ENCODE results near the gene NXPE1. TPM values are rescaled to one million over a fixed set of nuclear protein-coding genes. Genes with fewer than 3 reads are reported as not detected.

Gene NXPE1
- total and polyA plus RNA-seq, 2 experiments from 2014 or later = not detected

DNA sequence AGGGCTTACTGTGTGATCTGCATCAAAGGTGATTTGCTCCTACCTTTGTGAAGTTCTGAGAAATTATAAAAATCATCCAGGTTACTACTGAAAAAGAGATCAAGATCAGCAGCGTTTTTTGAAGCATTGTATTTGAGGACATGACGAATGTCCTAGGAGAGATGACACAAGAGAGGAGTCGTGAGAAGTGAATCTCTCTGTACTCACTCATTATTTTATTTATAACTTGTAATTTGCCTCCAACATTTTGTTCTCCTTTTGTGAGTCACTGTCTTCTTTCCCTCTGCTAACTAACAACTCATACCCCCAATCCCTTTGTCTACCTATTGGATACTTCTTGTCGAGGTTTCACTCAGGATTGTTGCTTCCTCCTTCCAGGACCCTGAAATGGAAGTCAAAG is 8.6 kb downstream of the NXPE1 start:
- Histone ChIP-seq H3K27me3 (ENCODE audit: insufficient read depth) (no peaks in the 10 kb centered on the region), H2AFZ (peak overlapping the region; percentile 69; the same call in 1 of the 2 replicates), H3K4me2 (0 out of 2 replicates have a peak overlapping the region, but pooled peaks have one; percentile 6), H3K4me1 (ENCODE audit: insufficient read depth) (no peaks in the 10 kb centered on the region), H3K36me3 (ENCODE audit: insufficient read depth) (no peaks in the 10 kb centered on the region), H3F3A (replicated peaks; ENCODE audit: low read depth) (no peaks in the 10 kb centered on the region), H3K9me2 (ENCODE audit: insufficient read depth) (peaks cover 4% of the 10 kb centered on the region), H3K79me2 (replicated peaks; ENCODE audit: insufficient read depth) (no peaks in the 10 kb centered on the region), H4K20me1 (replicated peaks; ENCODE audit: insufficient read depth) (no peaks in the 10 kb centered on the region), H3K4me3 (no peak overlapping the region), H3K27ac (ENCODE audit: low read depth) (no peak overlapping the region)
- Mint-ChIP-seq H3K27ac (no peak overlapping the region), H3K27me3 (ENCODE audit: insufficient read depth, low read depth, poor library complexity) (peaks cover 4% of the 10 kb centered on the region), H3K4me3 (no peak overlapping the region), H3K9me3 (no peaks in the 10 kb centered on the region), H3K36me3 (ENCODE audit: low read depth) (no peaks in the 10 kb centered on the region), H3K4me1 (peaks cover 11% of the 10 kb centered on the region)
- ATAC-seq = no peak
- no peak for DNase-seq (ENCODE audit: low spot score)
- no peak for TF ChIP-seq STAT1 (IDR thresholded peaks at IDR 0.05; ENCODE audit: unreplicated experiment)
- no peak for TF ChIP-seq CREB1 (CRISPR knock-in tag; IDR thresholded peaks at IDR 0.05; ENCODE audit: low read depth)
- no peak for TF ChIP-seq ZNF114 (CRISPR knock-in tag; IDR thresholded peaks at IDR 0.05)
- no peak for TF ChIP-seq ZNF331 (CRISPR knock-in tag; IDR thresholded peaks at IDR 0.05; ENCODE audit: low read depth)
- TF ChIP-seq POLR2AphosphoS5 (IDR thresholded peaks at IDR 0.05; ENCODE audit: low read depth) = no peak
- no peak for TF ChIP-seq JUNB (IDR thresholded peaks at IDR 0.05; ENCODE audit: unreplicated experiment)
- no peak for TF ChIP-seq EZH2phosphoT487 (IDR thresholded peaks at IDR 0.05; ENCODE audit: unreplicated experiment)
- TF ChIP-seq, protein P1, sequence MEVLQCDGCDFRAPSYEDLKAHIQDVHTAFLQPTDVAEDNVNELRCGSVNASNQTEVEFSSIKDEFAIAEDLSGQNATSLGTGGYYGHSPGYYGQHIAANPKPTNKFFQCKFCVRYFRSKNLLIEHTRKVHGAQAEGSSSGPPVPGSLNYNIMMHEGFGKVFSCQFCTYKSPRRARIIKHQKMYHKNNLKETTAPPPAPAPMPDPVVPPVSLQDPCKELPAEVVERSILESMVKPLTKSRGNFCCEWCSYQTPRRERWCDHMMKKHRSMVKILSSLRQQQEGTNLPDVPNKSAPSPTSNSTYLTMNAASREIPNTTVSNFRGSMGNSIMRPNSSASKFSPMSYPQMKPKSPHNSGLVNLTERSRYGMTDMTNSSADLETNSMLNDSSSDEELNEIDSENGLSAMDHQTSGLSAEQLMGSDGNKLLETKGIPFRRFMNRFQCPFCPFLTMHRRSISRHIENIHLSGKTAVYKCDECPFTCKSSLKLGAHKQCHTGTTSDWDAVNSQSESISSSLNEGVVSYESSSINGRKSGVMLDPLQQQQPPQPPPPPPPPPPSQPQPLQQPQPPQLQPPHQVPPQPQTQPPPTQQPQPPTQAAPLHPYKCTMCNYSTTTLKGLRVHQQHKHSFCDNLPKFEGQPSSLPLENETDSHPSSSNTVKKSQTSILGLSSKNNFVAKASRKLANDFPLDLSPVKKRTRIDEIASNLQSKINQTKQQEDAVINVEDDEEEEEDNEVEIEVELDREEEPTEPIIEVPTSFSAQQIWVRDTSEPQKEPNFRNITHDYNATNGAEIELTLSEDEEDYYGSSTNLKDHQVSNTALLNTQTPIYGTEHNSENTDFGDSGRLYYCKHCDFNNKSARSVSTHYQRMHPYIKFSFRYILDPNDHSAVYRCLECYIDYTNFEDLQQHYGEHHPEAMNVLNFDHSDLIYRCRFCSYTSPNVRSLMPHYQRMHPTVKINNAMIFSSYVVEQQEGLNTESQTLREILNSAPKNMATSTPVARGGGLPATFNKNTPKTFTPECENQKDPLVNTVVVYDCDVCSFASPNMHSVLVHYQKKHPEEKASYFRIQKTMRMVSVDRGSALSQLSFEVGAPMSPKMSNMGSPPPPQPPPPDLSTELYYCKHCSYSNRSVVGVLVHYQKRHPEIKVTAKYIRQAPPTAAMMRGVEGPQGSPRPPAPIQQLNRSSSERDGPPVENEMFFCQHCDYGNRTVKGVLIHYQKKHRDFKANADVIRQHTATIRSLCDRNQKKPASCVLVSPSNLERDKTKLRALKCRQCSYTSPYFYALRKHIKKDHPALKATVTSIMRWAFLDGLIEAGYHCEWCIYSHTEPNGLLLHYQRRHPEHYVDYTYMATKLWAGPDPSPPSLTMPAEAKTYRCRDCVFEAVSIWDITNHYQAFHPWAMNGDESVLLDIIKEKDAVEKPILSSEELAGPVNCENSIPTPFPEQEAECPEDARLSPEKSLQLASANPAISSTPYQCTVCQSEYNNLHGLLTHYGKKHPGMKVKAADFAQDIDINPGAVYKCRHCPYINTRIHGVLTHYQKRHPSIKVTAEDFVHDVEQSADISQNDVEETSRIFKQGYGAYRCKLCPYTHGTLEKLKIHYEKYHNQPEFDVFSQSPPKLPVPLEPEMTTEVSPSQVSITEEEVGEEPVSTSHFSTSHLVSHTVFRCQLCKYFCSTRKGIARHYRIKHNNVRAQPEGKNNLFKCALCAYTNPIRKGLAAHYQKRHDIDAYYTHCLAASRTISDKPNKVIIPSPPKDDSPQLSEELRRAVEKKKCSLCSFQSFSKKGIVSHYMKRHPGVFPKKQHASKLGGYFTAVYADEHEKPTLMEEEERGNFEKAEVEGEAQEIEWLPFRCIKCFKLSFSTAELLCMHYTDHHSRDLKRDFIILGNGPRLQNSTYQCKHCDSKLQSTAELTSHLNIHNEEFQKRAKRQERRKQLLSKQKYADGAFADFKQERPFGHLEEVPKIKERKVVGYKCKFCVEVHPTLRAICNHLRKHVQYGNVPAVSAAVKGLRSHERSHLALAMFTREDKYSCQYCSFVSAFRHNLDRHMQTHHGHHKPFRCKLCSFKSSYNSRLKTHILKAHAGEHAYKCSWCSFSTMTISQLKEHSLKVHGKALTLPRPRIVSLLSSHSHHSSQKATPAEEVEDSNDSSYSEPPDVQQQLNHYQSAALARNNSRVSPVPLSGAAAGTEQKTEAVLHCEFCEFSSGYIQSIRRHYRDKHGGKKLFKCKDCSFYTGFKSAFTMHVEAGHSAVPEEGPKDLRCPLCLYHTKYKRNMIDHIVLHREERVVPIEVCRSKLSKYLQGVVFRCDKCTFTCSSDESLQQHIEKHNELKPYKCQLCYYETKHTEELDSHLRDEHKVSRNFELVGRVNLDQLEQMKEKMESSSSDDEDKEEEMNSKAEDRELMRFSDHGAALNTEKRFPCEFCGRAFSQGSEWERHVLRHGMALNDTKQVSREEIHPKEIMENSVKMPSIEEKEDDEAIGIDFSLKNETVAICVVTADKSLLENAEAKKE (CRISPR knock-in tag; IDR thresholded peaks at IDR 0.05) = no peak
- no peak for TF ChIP-seq EZH2 (IDR thresholded peaks at IDR 0.05; ENCODE audit: low read depth, unreplicated experiment)
- no peak for TF ChIP-seq NANOG (IDR thresholded peaks at IDR 0.05; ENCODE audit: borderline replicate concordance)
- TF ChIP-seq, protein P2, sequence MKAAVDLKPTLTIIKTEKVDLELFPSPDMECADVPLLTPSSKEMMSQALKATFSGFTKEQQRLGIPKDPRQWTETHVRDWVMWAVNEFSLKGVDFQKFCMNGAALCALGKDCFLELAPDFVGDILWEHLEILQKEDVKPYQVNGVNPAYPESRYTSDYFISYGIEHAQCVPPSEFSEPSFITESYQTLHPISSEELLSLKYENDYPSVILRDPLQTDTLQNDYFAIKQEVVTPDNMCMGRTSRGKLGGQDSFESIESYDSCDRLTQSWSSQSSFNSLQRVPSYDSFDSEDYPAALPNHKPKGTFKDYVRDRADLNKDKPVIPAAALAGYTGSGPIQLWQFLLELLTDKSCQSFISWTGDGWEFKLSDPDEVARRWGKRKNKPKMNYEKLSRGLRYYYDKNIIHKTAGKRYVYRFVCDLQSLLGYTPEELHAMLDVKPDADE (IDR thresholded peaks at IDR 0.05) = no peak
- TF ChIP-seq, protein P3, sequence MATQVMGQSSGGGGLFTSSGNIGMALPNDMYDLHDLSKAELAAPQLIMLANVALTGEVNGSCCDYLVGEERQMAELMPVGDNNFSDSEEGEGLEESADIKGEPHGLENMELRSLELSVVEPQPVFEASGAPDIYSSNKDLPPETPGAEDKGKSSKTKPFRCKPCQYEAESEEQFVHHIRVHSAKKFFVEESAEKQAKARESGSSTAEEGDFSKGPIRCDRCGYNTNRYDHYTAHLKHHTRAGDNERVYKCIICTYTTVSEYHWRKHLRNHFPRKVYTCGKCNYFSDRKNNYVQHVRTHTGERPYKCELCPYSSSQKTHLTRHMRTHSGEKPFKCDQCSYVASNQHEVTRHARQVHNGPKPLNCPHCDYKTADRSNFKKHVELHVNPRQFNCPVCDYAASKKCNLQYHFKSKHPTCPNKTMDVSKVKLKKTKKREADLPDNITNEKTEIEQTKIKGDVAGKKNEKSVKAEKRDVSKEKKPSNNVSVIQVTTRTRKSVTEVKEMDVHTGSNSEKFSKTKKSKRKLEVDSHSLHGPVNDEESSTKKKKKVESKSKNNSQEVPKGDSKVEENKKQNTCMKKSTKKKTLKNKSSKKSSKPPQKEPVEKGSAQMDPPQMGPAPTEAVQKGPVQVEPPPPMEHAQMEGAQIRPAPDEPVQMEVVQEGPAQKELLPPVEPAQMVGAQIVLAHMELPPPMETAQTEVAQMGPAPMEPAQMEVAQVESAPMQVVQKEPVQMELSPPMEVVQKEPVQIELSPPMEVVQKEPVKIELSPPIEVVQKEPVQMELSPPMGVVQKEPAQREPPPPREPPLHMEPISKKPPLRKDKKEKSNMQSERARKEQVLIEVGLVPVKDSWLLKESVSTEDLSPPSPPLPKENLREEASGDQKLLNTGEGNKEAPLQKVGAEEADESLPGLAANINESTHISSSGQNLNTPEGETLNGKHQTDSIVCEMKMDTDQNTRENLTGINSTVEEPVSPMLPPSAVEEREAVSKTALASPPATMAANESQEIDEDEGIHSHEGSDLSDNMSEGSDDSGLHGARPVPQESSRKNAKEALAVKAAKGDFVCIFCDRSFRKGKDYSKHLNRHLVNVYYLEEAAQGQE (IDR thresholded peaks at IDR 0.05; ENCODE audit: unreplicated experiment) = no peak
- TF ChIP-seq, protein P4, sequence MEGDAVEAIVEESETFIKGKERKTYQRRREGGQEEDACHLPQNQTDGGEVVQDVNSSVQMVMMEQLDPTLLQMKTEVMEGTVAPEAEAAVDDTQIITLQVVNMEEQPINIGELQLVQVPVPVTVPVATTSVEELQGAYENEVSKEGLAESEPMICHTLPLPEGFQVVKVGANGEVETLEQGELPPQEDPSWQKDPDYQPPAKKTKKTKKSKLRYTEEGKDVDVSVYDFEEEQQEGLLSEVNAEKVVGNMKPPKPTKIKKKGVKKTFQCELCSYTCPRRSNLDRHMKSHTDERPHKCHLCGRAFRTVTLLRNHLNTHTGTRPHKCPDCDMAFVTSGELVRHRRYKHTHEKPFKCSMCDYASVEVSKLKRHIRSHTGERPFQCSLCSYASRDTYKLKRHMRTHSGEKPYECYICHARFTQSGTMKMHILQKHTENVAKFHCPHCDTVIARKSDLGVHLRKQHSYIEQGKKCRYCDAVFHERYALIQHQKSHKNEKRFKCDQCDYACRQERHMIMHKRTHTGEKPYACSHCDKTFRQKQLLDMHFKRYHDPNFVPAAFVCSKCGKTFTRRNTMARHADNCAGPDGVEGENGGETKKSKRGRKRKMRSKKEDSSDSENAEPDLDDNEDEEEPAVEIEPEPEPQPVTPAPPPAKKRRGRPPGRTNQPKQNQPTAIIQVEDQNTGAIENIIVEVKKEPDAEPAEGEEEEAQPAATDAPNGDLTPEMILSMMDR (conservative IDR thresholded peaks at IDR 0.05; ENCODE audit: low read depth in 2 of 2) = no peak

Measured in GM23338 (cell line).